Trophoblast cell (in vitro differentiated cells and primary cell): ENCODE measurements around the gene PEX12.

Source experiments
- DNase-seq, 2 donors: peaks; one replicate each; pipeline ENCODE4 v3.0.0-alpha.2; 2016
- H2AFZ ChIP-seq: 2 replicates; pipeline ENCODE4 v1.6.1; 2013; ENCODE audit warnings: low read length, moderate library complexity, mild to moderate bottlenecking; ENCODE audit not compliant: insufficient read depth, poor library complexity
- H2AK5ac ChIP-seq: 2 replicates; pipeline ENCODE4 v1.6.1; 2013; ENCODE audit warnings: mild to moderate bottlenecking, low read length
- H2BK120ac ChIP-seq: 2 replicates; pipeline ENCODE4 v1.6.1; 2013; ENCODE audit warnings: low read length, mild to moderate bottlenecking, moderate library complexity; ENCODE audit not compliant: insufficient read depth, poor library complexity
- H2BK12ac ChIP-seq: 2 replicates; pipeline ENCODE4 v1.6.1; 2013; ENCODE audit warnings: mild to moderate bottlenecking, low read length, moderate library complexity
- H2BK5ac ChIP-seq: 2 replicates; pipeline ENCODE4 v1.6.1; 2013; ENCODE audit warnings: low read length, low read depth, moderate library complexity, mild to moderate bottlenecking; ENCODE audit not compliant: poor library complexity
- H3K14ac ChIP-seq: 2 replicates; pipeline ENCODE4 v1.6.1; 2013; ENCODE audit warnings: mild to moderate bottlenecking, low read length
- H3K18ac ChIP-seq: 2 replicates; pipeline ENCODE4 v1.6.1; 2013; ENCODE audit warnings: mild to moderate bottlenecking, low read length
- H3K23ac ChIP-seq: 2 replicates; pipeline ENCODE4 v1.6.1; 2013; ENCODE audit warnings: low read length
- H3K27ac ChIP-seq: 2 replicates; pipeline ENCODE4 v1.5.1; 2013; ENCODE audit warnings: low read depth, mild to moderate bottlenecking, inconsistent platforms, low read length, moderate library complexity
- H3K27me3 ChIP-seq: 2 replicates; pipeline ENCODE4 v1.6.1; 2013; ENCODE audit warnings: inconsistent platforms, mild to moderate bottlenecking, low read length, moderate library complexity; ENCODE audit not compliant: insufficient read depth
- H3K36me3 ChIP-seq, 2 experiments: 1 replicate in 1 of 2; 2 replicates in 1 of 2; pipeline ENCODE4 v1.6.1; 2013; ENCODE audit warnings: low read length in 2 of 2, mild to moderate bottlenecking in 2 of 2, moderate library complexity in 1 of 2; ENCODE audit not compliant: insufficient read depth in 2 of 2, control insufficient read depth in 1 of 2
- H3K4ac ChIP-seq: 2 replicates; pipeline ENCODE4 v1.6.1; 2013; ENCODE audit warnings: low read depth, mild to moderate bottlenecking, low read length, moderate library complexity
- H3K4me1 ChIP-seq, 2 experiments: 1 replicate in 1 of 2; 2 replicates in 1 of 2; pipeline ENCODE4 v1.6.1; 2013; ENCODE audit warnings: low read length in 2 of 2, mild to moderate bottlenecking in 2 of 2, moderate library complexity in 1 of 2; ENCODE audit not compliant: insufficient read depth in 2 of 2, control insufficient read depth in 1 of 2
- H3K4me2 ChIP-seq: 2 replicates; pipeline ENCODE4 v1.6.1; 2013; ENCODE audit warnings: inconsistent platforms, mild to moderate bottlenecking, low read length, moderate library complexity
- H3K4me3 ChIP-seq: 2 replicates; pipeline ENCODE4 v1.5.1; 2013; ENCODE audit warnings: mild to moderate bottlenecking, low read depth, low read length, inconsistent platforms
- H3K79me1 ChIP-seq: one replicate; pipeline ENCODE4 v1.6.1; 2013; ENCODE audit warnings: low read length
- H3K79me2 ChIP-seq: 2 replicates; pipeline ENCODE4 v1.6.1; 2013; ENCODE audit warnings: low read length, mild to moderate bottlenecking; ENCODE audit not compliant: control insufficient read depth, insufficient read depth, poor library complexity
- H3K9ac ChIP-seq: 2 replicates; pipeline ENCODE4 v1.6.1; 2013; ENCODE audit warnings: mild to moderate bottlenecking, low read length
- H3K9me3 ChIP-seq: 2 replicates; pipeline ENCODE4 v1.6.1; 2013; ENCODE audit warnings: low read depth, mild to moderate bottlenecking, control low read depth, inconsistent platforms, low read length; ENCODE audit not compliant: insufficient read depth
- H4K12ac ChIP-seq: 2 replicates; pipeline ENCODE4 v1.6.1; 2013; ENCODE audit warnings: low read depth, mild to moderate bottlenecking, low read length, moderate library complexity
- H4K8ac ChIP-seq: 2 replicates; pipeline ENCODE4 v1.6.1; 2013; ENCODE audit warnings: low read depth, mild to moderate bottlenecking, low read length, moderate library complexity
- H4K91ac ChIP-seq: one replicate; pipeline ENCODE4 v1.6.1; 2013; ENCODE audit warnings: low read depth, mild to moderate bottlenecking, low read length, moderate library complexity
- WGBS: extraction: QIAGEN DNeasy Blood & Tissue Kit; methylation state at CpG from one replicate; pipeline ENCODE4 v1.1.7; 2013; ENCODE audit warnings: missing lambda C conversion rate; ENCODE audit not compliant: insufficient read length, insufficient coverage; ENCODE audit errors: extremely low coverage; 5-methylcytosine and 5-hydroxymethylcytosine counted together

The PEX12 gene

DNA sequence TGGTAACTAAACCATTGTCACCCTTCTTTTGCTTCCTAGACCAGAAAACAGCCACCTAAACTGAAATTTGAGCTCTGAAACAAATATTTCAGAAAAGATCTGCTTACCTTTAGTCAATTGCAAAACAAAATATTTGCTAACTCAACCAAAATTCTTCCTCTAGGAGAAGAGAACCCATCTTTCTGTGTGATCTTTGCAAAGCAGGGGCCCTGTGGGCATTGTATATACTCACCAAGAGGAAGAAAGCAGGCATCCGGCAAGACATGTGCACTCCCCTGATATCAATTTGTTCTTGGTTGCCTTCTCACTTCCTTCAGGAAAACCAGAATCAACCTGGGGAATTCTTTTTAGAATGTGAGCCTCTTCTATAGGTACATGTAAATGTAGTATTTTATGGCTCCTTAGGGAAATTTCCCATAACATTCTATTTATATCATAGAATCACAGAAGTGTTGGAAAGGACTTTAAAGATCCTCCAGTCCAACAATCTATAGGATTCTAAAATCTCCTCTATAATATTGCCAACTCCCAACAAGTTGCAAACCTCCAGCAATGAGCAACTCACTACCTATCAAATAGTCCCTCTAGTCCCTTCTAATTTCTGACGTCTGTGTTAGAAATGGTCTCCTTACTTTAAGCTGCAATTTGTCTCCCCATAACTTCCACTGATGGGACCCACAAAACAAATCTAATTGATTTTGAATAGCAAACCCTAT lies 18.7 kb downstream of the PEX12 start:
- H3K4me1 ChIP-seq = no peaks in the 10 kb centered on the region
- H3K4me3 ChIP-seq = no peak overlapping the region
- no peaks in the 10 kb centered on the region for H3K27me3 ChIP-seq
- H4K12ac ChIP-seq = no peak overlapping the region
- no peak overlapping the region for H3K14ac ChIP-seq
- no peak overlapping the region for H3K27ac ChIP-seq
- H3K79me1 ChIP-seq = no peaks in the 10 kb centered on the region
- H3K9ac ChIP-seq = no peak overlapping the region
- no peaks in the 10 kb centered on the region for H3K79me2 ChIP-seq
- H4K91ac ChIP-seq = no peak overlapping the region
- DNase-seq = no peak
- no CpG with 5 or more reads among the region's 2 CpGs for WGBS
- H2BK120ac ChIP-seq = no peak overlapping the region
- no peaks in the 10 kb centered on the region for H3K9me3 ChIP-seq
- H3K18ac ChIP-seq = no peak overlapping the region
- no peak overlapping the region for H4K8ac ChIP-seq
- H2AFZ ChIP-seq = no peak overlapping the region
- no peak overlapping the region for H2BK12ac ChIP-seq
- H3K36me3 ChIP-seq = no peaks in the 10 kb centered on the region
- no peak overlapping the region for H3K4ac ChIP-seq
- no peak overlapping the region for H2AK5ac ChIP-seq
- H3K23ac ChIP-seq = no peak overlapping the region
- H3K4me2 ChIP-seq = no peak overlapping the region
- H2BK5ac ChIP-seq = no peak overlapping the region

DNA sequence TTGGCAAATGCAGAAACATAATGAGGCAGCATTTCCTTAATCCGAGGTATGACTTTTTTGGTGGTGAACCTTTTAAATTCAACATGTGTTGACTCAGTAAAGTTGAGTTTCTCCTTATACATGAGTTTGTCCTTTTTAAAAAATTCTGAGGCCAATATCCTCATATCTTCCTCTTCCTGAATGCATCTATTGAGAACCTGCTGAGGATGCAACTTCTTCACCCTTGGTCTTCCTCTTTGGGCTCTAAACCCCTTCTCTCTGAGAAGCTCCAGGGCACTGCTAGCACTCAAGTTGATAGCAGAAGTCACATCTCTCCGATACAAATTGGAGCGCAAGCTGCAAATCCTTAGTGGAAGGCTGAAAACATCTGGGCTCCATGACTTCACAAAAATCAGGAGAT lies 21.0 kb downstream of the PEX12 start:
- Histone ChIP-seq H3K27me3 (no peaks in the 10 kb centered on the region), H2BK120ac (no peak overlapping the region), H4K12ac (no peak overlapping the region), H3K4me2 (no peak overlapping the region), H2AK5ac (no peak overlapping the region), H3K23ac (no peak overlapping the region), H3K18ac (no peak overlapping the region), H3K4me1 (no peaks in the 10 kb centered on the region), H3K79me2 (no peaks in the 10 kb centered on the region), H3K4me3 (no peak overlapping the region), H3K14ac (no peak overlapping the region), H3K27ac (no peak overlapping the region), H3K9me3 (no peaks in the 10 kb centered on the region), H3K4ac (no peak overlapping the region), H3K9ac (no peak overlapping the region), H2BK12ac (no peak overlapping the region), H2AFZ (no peak overlapping the region), H3K36me3 (no peaks in the 10 kb centered on the region), H3K79me1 (no peaks in the 10 kb centered on the region), H4K8ac (no peak overlapping the region), H4K91ac (no peak overlapping the region), H2BK5ac (no peak overlapping the region)
- DNase-seq = no peak
- WGBS = no CpG with 5 or more reads among the region's 3 CpGs

DNA sequence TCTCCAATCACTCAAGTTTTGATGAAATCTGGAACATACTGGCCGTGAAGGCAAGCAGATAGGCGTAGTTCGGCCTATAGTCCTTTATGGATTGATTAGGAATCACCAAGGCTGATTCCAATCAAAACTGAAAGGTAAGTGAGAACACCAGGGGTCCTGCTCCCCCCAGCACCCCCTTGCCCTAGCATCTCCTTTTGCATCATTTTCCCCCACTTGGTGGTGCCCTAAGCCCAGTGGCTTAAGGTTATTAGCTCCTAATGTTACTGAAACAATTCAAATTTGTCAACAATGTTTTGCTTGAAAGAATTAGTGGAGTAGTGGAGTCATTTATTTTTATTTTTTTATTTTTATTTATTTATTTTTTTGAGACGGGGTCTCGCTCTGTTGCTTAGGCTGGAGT lies 22.7 kb downstream of the PEX12 start:
- H3K27me3 ChIP-seq = no peaks in the 10 kb centered on the region
- no peak overlapping the region for H3K14ac ChIP-seq
- H4K91ac ChIP-seq = no peak overlapping the region
- H3K4me2 ChIP-seq = no peak overlapping the region
- WGBS = no CpG with 5 or more reads among the region's 5 CpGs
- no peaks in the 10 kb centered on the region for H3K4me1 ChIP-seq
- H3K4ac ChIP-seq = no peak overlapping the region
- no peak overlapping the region for H2BK5ac ChIP-seq
- H4K12ac ChIP-seq = no peak overlapping the region
- no peak overlapping the region for H3K9ac ChIP-seq
- no peak for DNase-seq
- no peak overlapping the region for H2AFZ ChIP-seq
- no peak overlapping the region for H3K27ac ChIP-seq
- H2AK5ac ChIP-seq = no peak overlapping the region
- H3K79me1 ChIP-seq = no peaks in the 10 kb centered on the region
- no peaks in the 10 kb centered on the region for H3K9me3 ChIP-seq
- H4K8ac ChIP-seq = no peak overlapping the region
- no peak overlapping the region for H3K18ac ChIP-seq
- H3K36me3 ChIP-seq = no peaks in the 10 kb centered on the region
- no peaks in the 10 kb centered on the region for H3K79me2 ChIP-seq
- no peak overlapping the region for H3K23ac ChIP-seq
- no peak overlapping the region for H3K4me3 ChIP-seq
- H2BK12ac ChIP-seq = no peak overlapping the region
- no peak overlapping the region for H2BK120ac ChIP-seq

DNA sequence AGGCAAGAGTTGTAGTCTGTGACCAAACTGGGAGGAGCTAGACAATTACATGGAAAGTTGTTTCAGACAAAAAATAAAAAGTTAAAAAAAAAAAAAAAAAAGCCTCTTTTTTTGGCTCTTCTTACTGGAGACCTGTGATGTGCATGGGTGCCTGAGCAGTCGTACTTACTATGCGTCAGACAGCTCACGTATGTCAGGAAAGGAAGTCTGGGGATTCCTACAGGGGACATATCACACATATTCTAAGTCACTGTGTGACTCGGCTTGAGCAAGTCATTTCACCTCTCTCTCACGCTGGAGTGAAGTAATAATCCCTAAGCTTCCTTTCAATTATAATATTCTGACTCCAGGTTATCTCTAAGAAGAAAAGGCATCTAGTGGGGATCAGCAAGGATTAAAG lies 23.7 kb downstream of the PEX12 start:
- no peak overlapping the region for H2AK5ac ChIP-seq
- no peak overlapping the region for H3K14ac ChIP-seq
- H2BK120ac ChIP-seq = no peak overlapping the region
- no peaks in the 10 kb centered on the region for H3K4me1 ChIP-seq
- no peaks in the 10 kb centered on the region for H3K9me3 ChIP-seq
- no peak overlapping the region for H3K9ac ChIP-seq
- no peak overlapping the region for H3K23ac ChIP-seq
- no peaks in the 10 kb centered on the region for H3K79me2 ChIP-seq
- H3K27me3 ChIP-seq = no peaks in the 10 kb centered on the region
- H4K91ac ChIP-seq = no peak overlapping the region
- H2BK5ac ChIP-seq = no peak overlapping the region
- no peak overlapping the region for H3K4me2 ChIP-seq
- no peak overlapping the region for H3K18ac ChIP-seq
- no peak for DNase-seq
- H3K79me1 ChIP-seq = no peaks in the 10 kb centered on the region
- H3K27ac ChIP-seq = no peak overlapping the region
- WGBS = no CpG with 5 or more reads among the region's 5 CpGs
- no peak overlapping the region for H3K4me3 ChIP-seq
- H3K4ac ChIP-seq = no peak overlapping the region
- no peaks in the 10 kb centered on the region for H3K36me3 ChIP-seq
- H2BK12ac ChIP-seq = no peak overlapping the region
- H4K12ac ChIP-seq = no peak overlapping the region
- no peak overlapping the region for H2AFZ ChIP-seq
- no peak overlapping the region for H4K8ac ChIP-seq
